SIG-M5 treated with dmso at 0.1 percent for 504 hours (cell line): ENCODE measurements around the gene CISTR.
A peak's percentile ranks its signal among the peaks of the same experiment; 100 is the strongest.
"Not testable (repeated sequence)": the region's sequence is repeated elsewhere in the genome, so short reads cannot be mapped to it uniquely, and the experiment has no call there.

Source experiments
- DNase-seq: peaks from one replicate; lab custom pipeline; 2025; ENCODE audit not compliant: unreplicated experiment; lab: John Stamatoyannopoulos, UW

Gene CISTR

DNA sequence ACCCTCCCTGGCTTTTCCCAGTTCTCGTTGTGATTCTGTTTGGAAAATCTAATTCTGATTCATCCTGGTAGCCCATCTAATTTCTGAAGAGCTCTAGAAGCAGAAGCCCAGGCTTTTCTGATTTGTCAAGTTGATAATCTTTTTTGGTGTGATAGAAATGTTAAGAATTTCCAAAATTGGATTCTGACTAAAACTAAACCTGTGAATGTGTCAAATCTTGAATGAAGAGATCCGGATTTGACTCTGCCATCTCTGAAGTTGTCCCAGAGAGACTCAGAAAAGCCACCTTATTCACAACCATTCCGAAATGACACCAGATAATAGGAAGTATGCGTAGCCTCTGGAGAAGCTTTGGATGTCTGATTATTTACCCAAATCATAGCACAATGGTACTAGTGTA, 12.8 kb upstream of the CISTR start:
- no peak for DNase-seq

DNA sequence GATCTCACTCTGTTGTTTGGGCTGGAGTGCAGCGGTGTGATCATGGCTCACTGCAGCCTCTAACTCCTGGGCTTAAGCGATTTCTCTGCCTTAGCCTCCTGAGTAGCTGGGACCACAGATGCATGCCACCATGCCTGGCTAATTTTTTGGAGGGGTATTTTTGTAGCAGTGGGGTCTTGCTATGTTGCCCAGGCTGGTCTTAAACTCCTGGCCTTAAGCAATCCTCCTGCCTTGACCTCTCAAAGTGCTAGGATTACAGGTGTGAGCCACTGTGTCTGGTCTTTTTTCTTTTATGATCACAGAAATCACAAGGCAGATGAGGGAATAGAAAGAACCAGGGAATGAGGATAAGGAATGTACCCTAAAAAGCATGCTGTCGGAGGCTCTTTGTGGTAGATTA, 11.0 kb upstream of the CISTR start:
- not testable (repeated sequence) for DNase-seq

- DNase-seq: no peak
Measured at GRCh38 chr12:53761306-53761705, 9.5 kb upstream of the CISTR start.

DNA sequence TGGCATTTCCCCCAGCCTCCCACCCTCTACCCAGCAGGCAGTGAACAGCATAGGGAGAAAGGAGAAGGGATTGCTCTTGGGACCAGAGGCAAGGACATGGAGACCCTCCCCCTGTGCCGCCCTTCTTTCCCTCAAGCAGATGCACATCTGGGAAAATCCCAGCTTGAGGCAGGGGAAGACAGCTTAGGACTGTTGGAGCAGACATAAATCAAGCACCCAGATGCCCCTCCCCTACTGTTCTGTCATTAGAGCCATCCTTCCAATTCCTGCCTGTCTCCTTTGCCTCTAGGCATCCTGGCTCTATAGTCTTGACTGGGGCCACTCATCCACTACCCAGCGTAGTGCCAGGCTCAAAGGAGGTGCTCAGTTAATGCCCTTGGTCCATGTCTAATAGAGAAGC, 7.5 kb upstream of the CISTR start:
- DNase-seq: no peak

GRCh38 chr12:53758730-53759103, 6.9 kb upstream of the CISTR start:
- no peak for DNase-seq

- no peak for DNase-seq
Measured at GRCh38 chr12:53758081-53758729, 6.4 kb upstream of the CISTR start.

DNA sequence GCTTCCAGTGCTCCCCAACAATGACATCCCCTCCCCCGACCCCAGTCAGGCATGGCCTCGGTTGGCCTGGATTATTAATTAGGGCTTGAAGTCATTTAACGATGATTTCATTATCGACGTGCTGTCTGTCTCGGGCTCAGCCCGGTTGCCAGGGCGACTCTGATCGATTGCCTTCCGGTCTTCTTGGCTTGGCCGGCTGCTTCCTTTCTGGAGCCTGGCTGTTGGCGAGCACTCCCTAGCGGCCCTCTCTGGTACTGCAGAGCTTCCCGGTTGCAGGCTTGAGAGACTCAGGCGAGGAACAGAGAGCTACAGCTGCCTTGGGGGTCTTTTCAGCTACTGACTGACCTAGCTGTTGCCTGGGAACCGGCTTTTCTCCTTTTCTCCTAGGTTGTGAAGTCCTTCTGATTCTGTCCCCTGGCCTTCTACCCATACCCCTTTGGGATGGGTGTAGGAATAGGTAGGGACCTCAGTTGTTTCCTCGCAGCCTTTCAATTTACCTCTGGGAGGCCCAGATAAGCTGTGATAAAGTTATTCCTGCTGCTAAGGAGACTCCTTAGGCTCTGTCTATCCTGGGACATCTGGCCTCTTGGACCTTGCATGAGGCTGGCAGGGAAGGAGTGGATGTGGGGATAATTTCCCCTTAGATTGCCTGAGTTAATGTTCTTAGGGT, 5.5 kb upstream of the CISTR start:
- DNase-seq: peak; percentile 83

DNA sequence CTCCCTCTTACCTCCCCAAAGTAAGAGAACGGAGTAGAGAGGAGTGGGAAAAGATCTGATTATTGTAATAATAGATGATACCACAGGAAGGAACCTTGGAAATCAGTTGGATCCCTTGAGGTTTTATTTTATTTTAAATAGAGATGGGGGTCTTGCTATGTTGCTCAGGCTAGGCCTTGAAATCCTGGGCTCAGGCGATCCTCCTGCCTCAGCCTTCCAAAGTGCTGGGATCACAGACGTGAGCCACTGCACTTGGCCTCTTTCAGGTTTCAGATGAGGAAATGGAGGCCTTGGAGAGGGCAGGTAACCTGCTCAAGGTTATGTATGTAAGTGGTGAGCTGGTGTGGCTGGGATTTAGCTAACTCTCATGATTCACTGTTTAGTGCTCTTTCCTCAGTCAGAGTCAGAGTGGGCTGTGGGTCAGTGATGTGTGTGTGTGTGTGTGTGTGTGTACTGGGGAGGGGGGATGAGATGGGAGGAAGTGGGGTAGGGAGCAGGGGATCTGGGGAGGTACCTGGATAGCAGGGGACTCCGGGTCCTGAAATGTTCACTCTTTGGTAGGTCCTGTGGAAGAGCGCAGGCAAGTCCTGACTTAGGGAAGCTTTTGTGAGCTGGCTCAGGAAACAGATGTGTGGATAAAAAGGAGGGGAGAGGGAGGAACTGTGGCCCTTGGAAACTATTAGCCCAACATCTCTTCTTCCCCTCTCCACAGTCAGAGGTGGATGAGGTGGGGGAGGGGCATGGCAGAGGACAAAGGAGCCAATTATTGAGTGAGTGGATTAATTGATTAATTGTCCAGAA, 4.7 kb upstream of the CISTR start:
- no peak for DNase-seq

- DNase-seq: no peak
Measured at GRCh38 chr12:53755893-53756292, 4.1 kb upstream of the CISTR start.

GRCh38 chr12:53755451-53755891, 3.7 kb upstream of the CISTR start:
- DNase-seq: no peak

DNA sequence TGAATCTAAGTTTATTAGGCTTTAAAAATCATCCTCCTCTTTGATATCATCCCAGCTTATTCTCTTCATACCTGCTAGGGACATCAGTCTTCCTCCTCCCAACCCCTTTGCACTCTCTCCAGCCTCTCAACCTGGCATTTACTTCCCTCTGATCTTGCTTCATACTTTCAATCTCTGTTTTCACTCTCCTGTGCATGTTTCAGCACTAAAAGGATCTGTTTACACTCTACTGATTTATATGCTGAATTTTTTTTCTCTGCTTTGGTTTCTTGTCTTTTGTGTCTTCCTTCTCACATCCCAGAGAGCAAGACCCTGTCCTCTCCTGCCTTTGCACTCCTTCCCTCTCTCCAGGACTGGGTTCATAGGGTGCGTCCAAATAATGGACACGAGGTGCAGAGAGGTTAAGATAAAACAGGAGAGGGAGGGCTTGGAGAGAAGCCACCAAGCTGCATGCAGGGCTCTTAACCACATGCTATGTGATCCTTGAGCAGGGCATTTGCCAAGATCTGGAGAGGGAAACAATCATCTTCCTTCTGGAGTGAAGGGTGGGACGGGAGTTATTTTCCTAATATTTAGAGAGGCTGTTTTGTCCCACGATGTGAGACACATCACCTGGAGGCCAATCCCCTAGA, 3.0 kb upstream of the CISTR start:
- DNase-seq: no peak

DNA sequence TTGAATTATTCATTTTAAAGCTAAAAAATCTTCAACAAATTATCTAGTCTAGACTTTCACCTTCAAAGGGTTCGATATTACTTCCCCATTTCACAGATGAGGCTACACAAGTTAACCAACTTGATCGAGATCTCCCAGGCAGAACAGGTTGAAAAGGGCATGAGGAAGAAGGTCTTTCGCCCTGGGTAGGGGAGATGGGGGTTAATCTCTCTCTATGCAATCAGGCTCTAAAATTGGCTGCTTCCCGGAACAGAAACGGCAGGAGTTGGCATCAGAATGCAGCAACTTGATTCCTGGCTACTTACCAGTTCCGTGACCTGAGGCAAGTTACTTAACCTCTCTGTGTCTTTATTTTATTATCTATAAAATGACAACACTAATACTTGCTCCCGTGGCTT, 2.4 kb upstream of the CISTR start:
- no peak for DNase-seq

GRCh38 chr12:53752621-53753020, 842 bp upstream of the CISTR start:
- DNase-seq: no peak

GRCh38 chr12:53752192-53752601, 418 bp upstream of the CISTR start:
- no peak for DNase-seq

- no peak for DNase-seq
Measured at GRCh38 chr12:53750812-53751335, 905 bp downstream of the CISTR start.

GRCh38 chr12:53749986-53750811, 1.6 kb downstream of the CISTR start:
- DNase-seq: no peak

- no peak for DNase-seq
Measured at GRCh38 chr12:53748072-53748840, 3.5 kb downstream of the CISTR start.

- DNase-seq: no peak
Measured at GRCh38 chr12:53747095-53747494, 4.7 kb downstream of the CISTR start.

GRCh38 chr12:53746592-53747092, 5.1 kb downstream of the CISTR start:
- DNase-seq: peak; percentile 85

GRCh38 chr12:53744751-53745150, 7.0 kb downstream of the CISTR start:
- no peak for DNase-seq
